Activated naive CD8-positive, alpha-beta T cell treated with anti-CD3 and anti-CD28 coated beads, Interleukin-2, amount 10 ng/mL, durations not matched to agents 7 days and 5 days (primary cell): Measurements from ENCODE around the gene SFTPD. TPM values are rescaled to one million over a fixed set of nuclear protein-coding genes. Genes with fewer than 3 reads are reported as not detected.
"Not testable (repeated sequence)": the region's sequence is repeated elsewhere in the genome, so short reads cannot be mapped to it uniquely, and the experiment has no call there.

Experiments used
- ATAC-seq: fragments of 150-1000 bp; cut with Tn5 transposase; one replicate; pipeline ENCODE4 v1.10.0; 2021; ENCODE audit warnings: low read depth, moderate library complexity
- POLR2A ChIA-PET: fragments of 350-600 bp; sonication (Branson Sonifier 250); formaldehyde crosslinking; loops from one replicate; lab custom pipeline; 2021; ENCODE audit warnings: antibody characterized with exemption; lab: Charles Lee
- DNase-seq: peaks from one replicate; pipeline ENCODE4 v3.0.0; 2021
- H3K27ac Mint-ChIP-seq: one replicate; pipeline ENCODE4 v1.8.0; 2022; ENCODE audit warnings: mild to moderate bottlenecking, mixed read lengths
- H3K27me3 Mint-ChIP-seq: one replicate; pipeline ENCODE4 v1.8.0; 2022; ENCODE audit warnings: mild to moderate bottlenecking, moderate library complexity, mixed read lengths
- H3K36me3 Mint-ChIP-seq: one replicate; pipeline ENCODE4 v1.8.0; 2021; ENCODE audit warnings: mild to moderate bottlenecking, mixed read lengths
- H3K4me1 Mint-ChIP-seq: one replicate; pipeline ENCODE4 v1.8.0; 2021; ENCODE audit warnings: mixed read lengths
- H3K4me3 Mint-ChIP-seq: one replicate; pipeline ENCODE4 v1.8.0; 2022; ENCODE audit warnings: mild to moderate bottlenecking, moderate library complexity, mixed read lengths
- H3K9me3 Mint-ChIP-seq: one replicate; pipeline ENCODE4 v1.8.0; 2021; ENCODE audit warnings: mixed read lengths
- total RNA-seq, 2 experiments: library from RNA; stranded (reverse); gene quantifications; one replicate each; pipeline ENCODE4 v1.2.3, GENCODE V29; 2021

SFTPD gene
- total RNA-seq, 2 experiments from 2014 or later = not detected

GRCh38 chr10:79927111-79927828 lies 21.6 kb downstream of the SFTPD start:
- Mint-ChIP-seq H3K27ac (no peak overlapping the region), H3K9me3 (peaks cover 3% of the 10 kb centered on the region), H3K36me3 (no peaks in the 10 kb centered on the region), H3K27me3 (peaks cover 24% of the 10 kb centered on the region), H3K4me3 (no peak overlapping the region), H3K4me1 (no peaks in the 10 kb centered on the region)
- POLR2A ChIA-PET = no interaction called here
- ATAC-seq = no peak
- DNase-seq = no peak

GRCh38 chr10:79926037-79926436 lies 22.9 kb downstream of the SFTPD start:
- Mint-ChIP-seq H3K4me3 (no peak overlapping the region), H3K27me3 (peaks cover 20% of the 10 kb centered on the region), H3K9me3 (peaks cover 3% of the 10 kb centered on the region), H3K36me3 (no peaks in the 10 kb centered on the region), H3K4me1 (peaks cover 5% of the 10 kb centered on the region), H3K27ac (no peak overlapping the region)
- POLR2A ChIA-PET = no interaction called here
- DNase-seq (no peak), ATAC-seq (no peak)

- Mint-ChIP-seq H3K4me3 (no peak overlapping the region), H3K27ac (no peak overlapping the region), H3K9me3 (peaks cover 3% of the 10 kb centered on the region), H3K27me3 (peaks cover 16% of the 10 kb centered on the region), H3K36me3 (no peaks in the 10 kb centered on the region), H3K4me1 (peaks cover 5% of the 10 kb centered on the region)
- ATAC-seq = no peak
- no peak for DNase-seq
- POLR2A ChIA-PET = no interaction called here
Observed at GRCh38 chr10:79925614-79926013, 23.3 kb downstream of the SFTPD start.

GRCh38 chr10:79923669-79924068 lies 25.2 kb downstream of the SFTPD start:
- no peak overlapping the region for H3K4me3 Mint-ChIP-seq
- no peak overlapping the region for H3K27ac Mint-ChIP-seq
- no peak for ATAC-seq
- H3K9me3 Mint-ChIP-seq = peaks cover 3% of the 10 kb centered on the region
- peaks cover 3% of the 10 kb centered on the region for H3K27me3 Mint-ChIP-seq
- POLR2A ChIA-PET = no interaction called here
- peaks cover 10% of the 10 kb centered on the region for H3K4me1 Mint-ChIP-seq
- no peaks in the 10 kb centered on the region for H3K36me3 Mint-ChIP-seq
- DNase-seq = no peak

DNA sequence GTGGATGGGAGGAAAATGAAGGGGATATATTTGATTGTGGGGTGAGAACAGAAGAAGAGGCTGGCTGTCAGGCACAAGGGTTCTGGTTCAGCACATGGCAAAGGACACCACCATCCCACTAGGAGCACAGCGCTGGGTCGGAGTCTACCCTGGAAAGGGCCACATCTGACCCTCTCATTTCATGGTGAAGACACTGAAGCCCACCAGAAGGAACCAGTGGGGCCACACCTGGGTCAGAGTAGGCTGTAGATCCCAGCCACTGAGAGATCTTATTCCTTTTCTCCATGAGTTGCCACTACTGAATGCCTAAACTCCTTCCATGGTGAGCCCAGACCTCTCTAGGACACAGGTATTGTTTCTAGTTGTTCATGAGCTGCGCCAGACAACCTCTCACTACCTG lies 25.8 kb downstream of the SFTPD start:
- Mint-ChIP-seq H3K36me3 (no peaks in the 10 kb centered on the region), H3K27ac (no peak overlapping the region), H3K4me1 (peaks cover 10% of the 10 kb centered on the region), H3K4me3 (no peak overlapping the region), H3K27me3 (peaks cover 3% of the 10 kb centered on the region), H3K9me3 (peaks cover 3% of the 10 kb centered on the region)
- DNase-seq = no peak
- no peak for ATAC-seq
- POLR2A ChIA-PET = no interaction called here

DNA sequence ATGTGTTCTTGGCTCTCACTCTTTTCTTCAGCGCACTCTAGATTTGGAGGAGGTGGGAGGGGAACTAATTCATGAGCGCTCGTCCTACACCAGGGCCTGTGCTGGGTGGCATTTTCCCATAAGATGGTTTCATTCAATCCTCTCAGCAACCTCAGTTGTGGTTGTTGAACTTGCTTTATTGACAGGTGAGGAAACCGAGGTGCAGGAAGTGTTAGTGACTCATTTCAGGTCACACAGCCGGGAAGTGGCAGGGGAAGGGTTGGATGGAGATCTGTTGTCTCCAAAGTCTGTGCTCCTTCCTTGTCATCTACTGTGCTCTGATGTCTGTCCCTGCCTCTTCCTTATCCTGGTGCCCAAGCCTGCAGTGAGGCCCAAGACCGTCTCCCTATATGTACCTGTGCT lies 26.9 kb downstream of the SFTPD start:
- H3K9me3 Mint-ChIP-seq, H3K27me3 Mint-ChIP-seq, POLR2A ChIA-PET, H3K36me3 Mint-ChIP-seq, DNase-seq, H3K4me1 Mint-ChIP-seq, H3K27ac Mint-ChIP-seq, H3K4me3 Mint-ChIP-seq: not testable (repeated sequence)
- peak; percentile 65 for ATAC-seq

- POLR2A ChIA-PET, H3K4me1 Mint-ChIP-seq, DNase-seq, H3K4me3 Mint-ChIP-seq, H3K27me3 Mint-ChIP-seq, H3K36me3 Mint-ChIP-seq, ATAC-seq, H3K9me3 Mint-ChIP-seq, H3K27ac Mint-ChIP-seq: not testable (repeated sequence)
Observed at GRCh38 chr10:79915838-79916237, 33.1 kb downstream of the SFTPD start.

GRCh38 chr10:79914512-79914911 lies 34.4 kb downstream of the SFTPD start:
- H3K4me1 Mint-ChIP-seq, H3K4me3 Mint-ChIP-seq, DNase-seq, H3K27ac Mint-ChIP-seq, POLR2A ChIA-PET, H3K9me3 Mint-ChIP-seq, ATAC-seq, H3K36me3 Mint-ChIP-seq, H3K27me3 Mint-ChIP-seq: not testable (repeated sequence)

DNA sequence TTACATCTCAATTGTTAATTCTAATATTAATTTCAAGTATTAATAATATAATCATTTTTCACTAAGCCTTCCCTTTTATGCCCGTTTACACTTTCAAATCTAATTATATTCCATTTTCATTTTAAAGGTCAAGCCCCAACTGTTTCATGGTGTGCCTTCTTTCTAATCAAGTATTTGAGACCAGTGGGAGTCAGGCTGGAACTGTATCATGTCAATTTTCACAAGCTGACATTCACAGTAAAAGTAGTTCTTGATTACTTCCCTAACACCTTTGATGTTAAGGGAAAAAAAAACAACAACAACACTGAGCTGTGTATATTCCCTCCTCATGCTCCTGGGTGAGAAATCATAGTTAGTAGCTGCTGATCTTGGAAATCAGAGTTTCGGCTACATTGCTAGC lies 38.1 kb downstream of the SFTPD start:
- POLR2A ChIA-PET = no interaction called here
- H3K27ac Mint-ChIP-seq = no peak overlapping the region
- ATAC-seq = no peak
- no peaks in the 10 kb centered on the region for H3K9me3 Mint-ChIP-seq
- no peaks in the 10 kb centered on the region for H3K36me3 Mint-ChIP-seq
- H3K27me3 Mint-ChIP-seq = peaks cover 29% of the 10 kb centered on the region
- H3K4me3 Mint-ChIP-seq = no peak overlapping the region
- no peaks in the 10 kb centered on the region for H3K4me1 Mint-ChIP-seq
- no peak for DNase-seq

DNA sequence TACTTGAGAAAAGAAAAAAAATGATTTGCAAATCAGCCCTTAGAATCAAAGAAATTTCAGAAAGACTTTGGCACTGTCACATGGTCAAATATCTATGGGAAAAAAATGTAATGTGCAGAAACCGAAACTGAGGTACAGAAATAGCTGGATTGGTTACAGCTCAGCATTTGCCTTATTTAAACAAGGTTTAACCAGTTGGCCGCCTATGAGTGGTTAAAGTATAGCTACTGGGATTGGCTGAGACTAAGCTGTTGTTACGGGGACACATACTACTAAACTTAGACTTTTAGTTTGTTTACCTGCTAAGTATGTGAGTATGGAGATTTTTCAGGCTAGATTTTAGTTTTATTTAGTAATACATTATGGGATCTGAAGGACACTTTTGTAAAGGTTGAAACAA lies 38.6 kb downstream of the SFTPD start:
- ATAC-seq (no peak), DNase-seq (no peak)
- Mint-ChIP-seq H3K9me3 (no peaks in the 10 kb centered on the region), H3K27ac (no peak overlapping the region), H3K36me3 (no peaks in the 10 kb centered on the region), H3K4me1 (peaks cover 1% of the 10 kb centered on the region), H3K27me3 (peaks cover 34% of the 10 kb centered on the region), H3K4me3 (no peak overlapping the region)
- POLR2A ChIA-PET = no interaction called here

- H3K27me3 Mint-ChIP-seq = peaks cover 68% of the 10 kb centered on the region
- H3K4me1 Mint-ChIP-seq = peaks cover 13% of the 10 kb centered on the region
- no peaks in the 10 kb centered on the region for H3K36me3 Mint-ChIP-seq
- H3K4me3 Mint-ChIP-seq = peak overlapping the region; percentile 89
- ATAC-seq (peak; percentile 40), DNase-seq (no peak)
- no peak overlapping the region for H3K27ac Mint-ChIP-seq
- POLR2A ChIA-PET = no interaction called here
- H3K9me3 Mint-ChIP-seq = no peaks in the 10 kb centered on the region
Observed at GRCh38 chr10:79905322-79906314, 43.3 kb downstream of the SFTPD start.

GRCh38 chr10:79904671-79905321 lies 44.1 kb downstream of the SFTPD start:
- H3K9me3 Mint-ChIP-seq = no peaks in the 10 kb centered on the region
- no peak overlapping the region for H3K27ac Mint-ChIP-seq
- peaks cover 13% of the 10 kb centered on the region for H3K4me1 Mint-ChIP-seq
- peaks cover 68% of the 10 kb centered on the region for H3K27me3 Mint-ChIP-seq
- no peaks in the 10 kb centered on the region for H3K36me3 Mint-ChIP-seq
- POLR2A ChIA-PET = no interaction called here
- H3K4me3 Mint-ChIP-seq = peak overlapping the region; percentile 89
- DNase-seq = peak; percentile 66
- ATAC-seq = peak; percentile 92

DNA sequence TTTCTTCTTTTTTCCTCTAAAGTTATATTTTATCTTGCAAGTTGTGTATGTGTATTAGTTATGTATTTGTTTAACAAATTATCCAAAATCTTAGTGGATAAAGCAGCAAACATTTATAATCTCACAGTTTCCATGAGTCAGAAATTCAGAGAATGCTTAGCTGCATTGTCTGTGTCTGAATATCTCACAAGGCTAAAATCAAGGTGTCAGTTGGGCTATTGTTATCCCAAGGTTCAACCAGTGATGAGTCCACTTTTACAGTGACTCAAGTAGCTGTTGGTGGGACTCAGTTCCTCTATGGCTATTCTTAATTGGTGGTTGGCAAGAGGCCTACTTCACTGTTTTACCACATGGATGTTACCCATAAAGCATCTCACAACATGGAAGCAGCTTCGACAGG lies 47.3 kb downstream of the SFTPD start:
- ATAC-seq, H3K27ac Mint-ChIP-seq, H3K9me3 Mint-ChIP-seq, H3K36me3 Mint-ChIP-seq, DNase-seq, H3K4me3 Mint-ChIP-seq, POLR2A ChIA-PET: not testable (repeated sequence)
- peaks cover 13% of the 10 kb centered on the region for H3K4me1 Mint-ChIP-seq
- peaks cover 78% of the 10 kb centered on the region for H3K27me3 Mint-ChIP-seq
